Upper lobe of left lung (tissue), 4 donors: Measurements from ENCODE around the gene ZKSCAN8.

Experiments used
- EP300 ChIP-seq, 4 donors: sonication (generic); formaldehyde crosslinking; IDR thresholded peaks; one replicate each; pipeline ENCODE4 v1.5.1; 2017; ENCODE audit warnings: antibody characterized with exemption in 4 of 4, control low read depth in 2 of 4
- POLR2A ChIP-seq, 4 donors: fragments of 450-650 bp; IDR thresholded peaks; one replicate each; pipeline ENCODE4 v1.5.1; 2016 to 2017; ENCODE audit warnings: antibody characterized with exemption in 4 of 4, mild to moderate bottlenecking in 2 of 4
- POLR2AphosphoS5 ChIP-seq, 2 donors: sonication (generic); formaldehyde crosslinking; IDR thresholded peaks; one replicate each; pipeline ENCODE4 v1.5.1; 2017; ENCODE audit warnings: antibody characterized with exemption in 2 of 2
- TF ChIP-seq, protein P1 (sequence below), 6 experiments: fragments of 450-650 bp in 4 of 6; fragments of 200-600 bp in 2 of 6; sonication (generic) in 2 of 6; IDR thresholded peaks; one replicate each; pipeline ENCODE4 v1.5.1; 2016 to 2019; ENCODE audit warnings: antibody characterized with exemption in 6 of 6

GRCh38 chr6:28158318-28158717 lies 16.6 kb downstream of the ZKSCAN8 start:
- TF ChIP-seq, protein P1, sequence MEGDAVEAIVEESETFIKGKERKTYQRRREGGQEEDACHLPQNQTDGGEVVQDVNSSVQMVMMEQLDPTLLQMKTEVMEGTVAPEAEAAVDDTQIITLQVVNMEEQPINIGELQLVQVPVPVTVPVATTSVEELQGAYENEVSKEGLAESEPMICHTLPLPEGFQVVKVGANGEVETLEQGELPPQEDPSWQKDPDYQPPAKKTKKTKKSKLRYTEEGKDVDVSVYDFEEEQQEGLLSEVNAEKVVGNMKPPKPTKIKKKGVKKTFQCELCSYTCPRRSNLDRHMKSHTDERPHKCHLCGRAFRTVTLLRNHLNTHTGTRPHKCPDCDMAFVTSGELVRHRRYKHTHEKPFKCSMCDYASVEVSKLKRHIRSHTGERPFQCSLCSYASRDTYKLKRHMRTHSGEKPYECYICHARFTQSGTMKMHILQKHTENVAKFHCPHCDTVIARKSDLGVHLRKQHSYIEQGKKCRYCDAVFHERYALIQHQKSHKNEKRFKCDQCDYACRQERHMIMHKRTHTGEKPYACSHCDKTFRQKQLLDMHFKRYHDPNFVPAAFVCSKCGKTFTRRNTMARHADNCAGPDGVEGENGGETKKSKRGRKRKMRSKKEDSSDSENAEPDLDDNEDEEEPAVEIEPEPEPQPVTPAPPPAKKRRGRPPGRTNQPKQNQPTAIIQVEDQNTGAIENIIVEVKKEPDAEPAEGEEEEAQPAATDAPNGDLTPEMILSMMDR (IDR thresholded peaks at IDR 0.05) = no peak
- TF ChIP-seq POLR2AphosphoS5 (IDR thresholded peaks at IDR 0.05) = no peak
- TF ChIP-seq POLR2A (IDR thresholded peaks at IDR 0.05) = no peak
- no peak for TF ChIP-seq EP300 (IDR thresholded peaks at IDR 0.05)
